Umbilical cord (tissue), 2 donors: ENCODE results near the gene ANHX. TPM values are rescaled to one million over a fixed set of nuclear protein-coding genes. Genes with fewer than 3 reads are reported as not detected.
"Not testable (repeated sequence)": the region's sequence is repeated elsewhere in the genome, so short reads cannot be mapped to it uniquely, and the experiment has no call there.

Source experiments
- DNase-seq: peaks from one replicate; pipeline ENCODE4 v3.0.0-alpha.2; 2015; ENCODE audit warnings: low spot score
- total RNA-seq: library from RNA; depleted of rRNA; stranded (reverse); fragments of >200 nt; gene quantifications from one replicate; pipeline ENCODE4 v1.2.3, GENCODE V29; 2014; ENCODE audit warnings: low replicate concordance; ENCODE audit not compliant: insufficient read depth

Gene ANHX
- 0.48 TPM for total RNA-seq

GRCh38 chr12:133235401-133236112, at the start of gene ANHX:
ANHX (minus strand) TSS chr12:133235877; CDS start chr12:133234356, 1,521 bp downstream.
- DNase-seq = no peak

- not testable (repeated sequence) for DNase-seq
Observed at GRCh38 chr12:133264668-133265067, 29.0 kb upstream of the ANHX start.

- DNase-seq = no peak
Observed at GRCh38 chr12:133264173-133264572, 28.5 kb upstream of the ANHX start.

GRCh38 chr12:133256321-133256720, 20.6 kb upstream of the ANHX start:
- DNase-seq = no peak

- not testable (repeated sequence) for DNase-seq
Observed at GRCh38 chr12:133255833-133256232, 20.2 kb upstream of the ANHX start.

GRCh38 chr12:133251732-133252131, 16.1 kb upstream of the ANHX start:
- DNase-seq = no peak

GRCh38 chr12:133236556-133236955, 879 bp upstream of the ANHX start:
- no peak for DNase-seq

- DNase-seq = no peak
Observed at GRCh38 chr12:133236144-133236543, 467 bp upstream of the ANHX start.

GRCh38 chr12:133234971-133235370, 706 bp downstream of the ANHX start:
- DNase-seq = no peak

- no peak for DNase-seq
Observed at GRCh38 chr12:133233993-133234564, 1.6 kb downstream of the ANHX start.

GRCh38 chr12:133233006-133233405, 2.7 kb downstream of the ANHX start:
- DNase-seq = no peak

- no peak for DNase-seq
Observed at GRCh38 chr12:133231001-133231400, 4.7 kb downstream of the ANHX start.

GRCh38 chr12:133227281-133227852, 8.3 kb downstream of the ANHX start:
- DNase-seq = no peak

- no peak for DNase-seq
Observed at GRCh38 chr12:133226690-133227089, 9.0 kb downstream of the ANHX start.

- DNase-seq = no peak
Observed at GRCh38 chr12:133225527-133225926, 10.2 kb downstream of the ANHX start.

GRCh38 chr12:133222211-133222610, 13.5 kb downstream of the ANHX start:
- no peak for DNase-seq

- DNase-seq = no peak
Observed at GRCh38 chr12:133221241-133221640, 14.4 kb downstream of the ANHX start.

GRCh38 chr12:133220521-133220920, 15.2 kb downstream of the ANHX start:
- DNase-seq = no peak

- DNase-seq = no peak
Observed at GRCh38 chr12:133217219-133217618, 18.5 kb downstream of the ANHX start.

GRCh38 chr12:133215724-133216123, 20.0 kb downstream of the ANHX start:
- no peak for DNase-seq

- no peak for DNase-seq
Observed at GRCh38 chr12:133206390-133206789, 29.3 kb downstream of the ANHX start.

GRCh38 chr12:133204264-133204603, 31.4 kb downstream of the ANHX start:
- no peak for DNase-seq
